Measurements from ENCODE around the gene ATCAY.

GRCh38 chr19:3890591-3890990, 10.1 kb downstream of the ATCAY start:
- TF ChIP-seq REST (IDR thresholded peaks at IDR 0.05; ENCODE audit: insufficient replicate concordance, low read depth) (no peak), CTCF (IDR thresholded peaks at IDR 0.05; ENCODE audit: insufficient read depth, low read length) (no peak), SPI1 (IDR thresholded peaks at IDR 0.05; ENCODE audit: borderline replicate concordance, low read depth) (no peak)

Data from HL-60 (cell line).